BJ (cell line): ENCODE data around the gene DDX19B. TPM values are rescaled to one million over a fixed set of nuclear protein-coding genes. Genes with fewer than 3 reads are reported as not detected.
A peak's percentile ranks its signal among the peaks of the same experiment; 100 is the strongest.
"Not testable (repeated sequence)": the region's sequence is repeated elsewhere in the genome, so short reads cannot be mapped to it uniquely, and the experiment has no call there.

ENCODE experiments used
- CTCF ChIA-PET: fragments of 350-600 bp; formaldehyde crosslinking; extraction: SDS; loops from one replicate; lab custom pipeline; 2021; ENCODE audit warnings: antibody characterized with exemption, inconsistent platforms; lab: Yijun Ruan, JAX
- POLR2A ChIA-PET: fragments of 300-600 bp; sonication (Branson Sonifier 250); formaldehyde crosslinking; extraction: SDS; loops from one replicate; lab custom pipeline; 2021; ENCODE audit warnings: antibody characterized with exemption; lab: Charles Lee
- DNase-seq: peaks from one replicate; pipeline ENCODE4 v3.0.0-alpha.2; 2011; ENCODE audit warnings: low read depth
- H3K27me3 ChIP-seq: 2 replicates; pipeline ENCODE4 v1.6.0; 2011; ENCODE audit warnings: low read length; ENCODE audit not compliant: control insufficient read depth, insufficient read depth
- H3K36me3 ChIP-seq: 2 replicates; pipeline ENCODE4 v1.5.1; 2011; ENCODE audit warnings: low read length; ENCODE audit not compliant: control insufficient read depth, insufficient read depth
- H3K4me3 ChIP-seq: 2 replicates; pipeline ENCODE4 v1.5.1; 2011; ENCODE audit warnings: low read depth, mild to moderate bottlenecking, control low read depth, low read length
- polyA plus RNA-seq: library from polyadenylated mRNA; depleted of rRNA; stranded (reverse); fragments of >200 nt; gene quantifications from 2 replicates; pipeline ENCODE4 v1.2.3, GENCODE V29; 2011
- TF ChIP-seq, protein P1 (sequence below): IDR thresholded peaks from 2 replicates; pipeline ENCODE4 v1.5.1; 2011; ENCODE audit warnings: low read depth, mild to moderate bottlenecking, control low read depth, inconsistent platforms, low read length, moderate library complexity; ENCODE audit not compliant: insufficient read depth

The DDX19B gene
- polyA plus RNA-seq, 1 experiment = 55.9 TPM

GRCh38 chr16:70269471-70269870, 29.5 kb upstream of the DDX19B start:
- Histone ChIP-seq H3K27me3 (no peaks in the 10 kb centered on the region), H3K4me3 (no peak overlapping the region), H3K36me3 (peaks cover 53% of the 10 kb centered on the region)
- ChIA-PET POLR2A (interaction anchor here (0.6 kb wide), 1 partner anchor 1814 kb away, joined by 3 read pairs; no protein-coding TSS in a partner anchor), CTCF (interaction anchor here (1.1 kb wide), 1 partner anchor 18 kb away, joined by 3 read pairs; the partner anchor contains the start of gene EXOSC6)
- TF ChIP-seq, protein P1, sequence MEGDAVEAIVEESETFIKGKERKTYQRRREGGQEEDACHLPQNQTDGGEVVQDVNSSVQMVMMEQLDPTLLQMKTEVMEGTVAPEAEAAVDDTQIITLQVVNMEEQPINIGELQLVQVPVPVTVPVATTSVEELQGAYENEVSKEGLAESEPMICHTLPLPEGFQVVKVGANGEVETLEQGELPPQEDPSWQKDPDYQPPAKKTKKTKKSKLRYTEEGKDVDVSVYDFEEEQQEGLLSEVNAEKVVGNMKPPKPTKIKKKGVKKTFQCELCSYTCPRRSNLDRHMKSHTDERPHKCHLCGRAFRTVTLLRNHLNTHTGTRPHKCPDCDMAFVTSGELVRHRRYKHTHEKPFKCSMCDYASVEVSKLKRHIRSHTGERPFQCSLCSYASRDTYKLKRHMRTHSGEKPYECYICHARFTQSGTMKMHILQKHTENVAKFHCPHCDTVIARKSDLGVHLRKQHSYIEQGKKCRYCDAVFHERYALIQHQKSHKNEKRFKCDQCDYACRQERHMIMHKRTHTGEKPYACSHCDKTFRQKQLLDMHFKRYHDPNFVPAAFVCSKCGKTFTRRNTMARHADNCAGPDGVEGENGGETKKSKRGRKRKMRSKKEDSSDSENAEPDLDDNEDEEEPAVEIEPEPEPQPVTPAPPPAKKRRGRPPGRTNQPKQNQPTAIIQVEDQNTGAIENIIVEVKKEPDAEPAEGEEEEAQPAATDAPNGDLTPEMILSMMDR = no peak
- no peak for DNase-seq

DNA sequence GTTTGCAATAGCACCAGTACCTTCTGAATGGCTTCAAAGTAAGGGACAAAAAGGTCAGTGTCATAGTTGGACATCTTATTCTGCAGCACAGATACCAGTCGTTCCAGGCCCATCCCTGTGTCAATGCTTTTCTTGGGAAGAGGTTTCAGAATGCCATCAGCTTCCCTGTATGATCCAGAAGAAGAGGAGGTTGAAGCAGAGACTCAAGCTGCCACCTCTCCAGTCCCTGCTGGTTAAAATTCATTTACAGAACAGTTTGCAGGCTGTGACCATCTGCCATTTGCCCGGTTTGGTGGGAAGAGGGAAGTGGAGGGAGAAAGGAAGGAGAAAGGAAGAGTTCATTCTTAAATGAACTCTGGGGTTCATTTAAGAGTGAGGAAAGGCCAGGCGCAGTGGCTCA, 28.8 kb upstream of the DDX19B start:
- CTCF ChIA-PET = interaction anchor here (1.1 kb wide), 1 partner anchor 18 kb away, joined by 3 read pairs; the partner anchor contains the start of gene EXOSC6
- TF ChIP-seq, protein P1 = no peak
- POLR2A ChIA-PET = no interaction called here
- Histone ChIP-seq H3K27me3 (no peaks in the 10 kb centered on the region), H3K36me3 (peaks cover 49% of the 10 kb centered on the region), H3K4me3 (no peak overlapping the region)
- no peak for DNase-seq

DNA sequence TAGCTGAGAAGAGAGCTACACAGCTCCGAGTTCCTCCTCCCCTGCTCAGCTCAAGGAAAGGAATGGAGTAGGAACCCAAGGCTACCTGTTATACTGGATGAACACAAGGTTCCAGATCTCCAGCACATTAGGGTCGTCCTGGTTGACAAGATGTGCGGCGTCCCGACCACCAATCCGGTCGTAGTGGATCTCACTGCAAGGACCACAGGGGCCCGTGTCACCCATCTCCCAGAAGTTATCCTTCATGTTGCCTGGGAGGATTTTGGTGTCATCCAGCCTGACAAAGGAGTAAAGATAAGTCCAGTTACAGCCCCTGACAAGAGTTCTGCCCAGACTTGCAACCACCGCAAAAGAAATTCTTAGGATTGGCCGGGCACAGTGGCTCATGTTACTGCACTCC, 27.3 kb upstream of the DDX19B start:
- ChIA-PET CTCF (interaction anchor here (0.6 to 2.7 kb wide), 3 partner anchors 10 to 20 kb away, joined by 5 to 14 read pairs (median 5); partner anchors contain the start of gene EXOSC6), POLR2A (no interaction called here)
- DNase-seq = no peak
- Histone ChIP-seq H3K27me3 (no peaks in the 10 kb centered on the region), H3K36me3 (peaks cover 45% of the 10 kb centered on the region), H3K4me3 (no peak overlapping the region)
- TF ChIP-seq, protein P1 = no peak

GRCh38 chr16:70276392-70276791, 22.6 kb upstream of the DDX19B start:
- Histone ChIP-seq H3K4me3 (no peak overlapping the region), H3K27me3 (no peaks in the 10 kb centered on the region), H3K36me3 (peaks cover 34% of the 10 kb centered on the region)
- POLR2A ChIA-PET = no interaction called here
- CTCF ChIA-PET = interaction anchor here (2.7 kb wide), 1 partner anchor 9 kb away, joined by 10 read pairs; no protein-coding TSS in a partner anchor
- no peak for DNase-seq
- TF ChIP-seq, protein P1 = no peak

GRCh38 chr16:70287304-70287971, 11.5 kb upstream of the DDX19B start:
- CTCF ChIA-PET = interaction anchor here (0.6 to 1.2 kb wide), 3 partner anchors 10 to 28 kb away, joined by 3 read pairs; no protein-coding TSS in a partner anchor
- DNase-seq, POLR2A ChIA-PET, H3K27me3 ChIP-seq: not testable (repeated sequence)
- Histone ChIP-seq H3K4me3 (peak overlapping the region; percentile 81), H3K36me3 (peaks cover 11% of the 10 kb centered on the region)
